Iris pigment epithelial cell (primary cell): ENCODE results near the gene THY1.

Experiments
- DNase-seq: peaks from one replicate; pipeline ENCODE4 v3.0.0-alpha.2; 2011; ENCODE audit warnings: low read depth

Gene THY1

DNA sequence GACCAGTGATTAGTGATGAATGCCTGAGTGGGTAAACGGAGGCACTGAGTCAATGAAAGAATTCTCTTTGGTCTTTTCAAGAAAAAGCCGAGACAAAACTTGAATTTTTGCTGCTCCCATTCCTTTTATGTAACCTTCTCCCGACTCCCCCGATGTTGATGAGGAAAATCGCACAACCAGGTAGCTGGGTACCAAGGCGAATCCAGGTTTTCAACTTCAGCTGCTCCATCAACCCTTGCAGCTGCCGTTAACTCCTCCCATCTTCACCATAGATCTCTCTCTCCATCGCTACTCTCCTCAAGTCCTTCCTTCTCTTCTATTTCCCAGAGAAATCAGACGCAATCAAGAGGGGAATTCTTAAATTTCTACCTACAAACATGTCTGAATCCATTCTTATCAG, 40.9 kb downstream of the THY1 start:
- DNase-seq, result no peak

DNA sequence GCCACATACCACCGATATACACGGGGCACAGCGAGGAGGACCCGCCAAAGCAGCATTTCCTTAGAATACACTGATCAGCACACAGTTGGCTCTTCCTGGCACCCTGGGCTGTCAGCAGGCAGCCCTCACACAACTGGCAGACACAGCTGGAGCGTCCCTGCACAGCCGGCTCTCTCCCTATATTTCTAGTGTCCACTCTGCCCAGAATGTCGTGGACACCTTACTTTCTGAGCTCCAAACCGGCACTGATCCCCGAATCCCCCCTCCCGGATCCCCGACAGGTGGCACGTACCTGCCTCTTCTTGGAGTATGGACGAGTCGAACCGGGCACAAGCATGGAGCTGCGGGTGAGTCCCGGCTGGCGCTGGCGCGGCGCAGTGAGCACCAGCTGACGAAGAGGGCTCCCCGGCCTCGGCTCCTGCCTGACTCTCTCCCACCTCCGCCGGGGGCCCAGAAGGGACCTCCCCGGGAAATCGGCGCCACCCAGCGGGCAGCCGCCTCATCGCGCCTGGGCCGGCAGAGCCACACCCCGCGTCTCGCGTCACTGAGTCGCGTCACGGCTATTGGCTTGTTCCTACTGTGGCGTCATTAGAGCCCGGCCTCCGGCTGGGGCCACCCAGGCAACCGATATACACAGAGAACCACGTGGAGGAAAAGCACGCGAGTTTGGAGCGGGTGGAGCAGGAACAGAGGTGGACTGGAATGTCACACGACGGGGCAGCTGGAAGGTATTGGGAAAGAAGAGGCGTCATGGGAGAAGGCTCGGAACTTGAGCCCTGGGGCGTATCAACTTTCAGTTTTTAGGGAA, 41.6 kb downstream of the THY1 start, which contains the start of gene USP2:
Gene USP2, minus strand, starts transcription at position 510 of the 808 bp plus-strand sequence. CDS start 8,210 bp downstream, outside the sequence.
- DNase-seq, result peak; percentile 94

DNA sequence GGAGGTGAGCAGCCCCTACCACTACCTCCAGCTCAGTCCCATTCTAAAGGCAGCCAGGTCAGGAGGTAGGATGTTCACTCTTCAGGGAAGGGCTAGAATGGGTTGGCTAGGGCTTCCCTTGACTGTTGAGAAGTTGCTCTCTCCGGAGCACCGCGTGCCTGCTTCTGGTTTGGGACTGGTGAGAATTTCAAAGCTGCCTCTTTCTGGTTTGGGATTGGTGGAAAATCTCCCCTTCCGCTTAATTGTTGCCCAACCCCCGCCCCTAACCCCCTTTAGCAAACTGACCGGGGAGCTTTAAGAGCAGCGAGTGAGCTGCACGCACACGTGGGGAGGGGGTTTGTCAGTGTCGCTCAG, 42.2 kb downstream of the THY1 start:
- no peak for DNase-seq

DNA sequence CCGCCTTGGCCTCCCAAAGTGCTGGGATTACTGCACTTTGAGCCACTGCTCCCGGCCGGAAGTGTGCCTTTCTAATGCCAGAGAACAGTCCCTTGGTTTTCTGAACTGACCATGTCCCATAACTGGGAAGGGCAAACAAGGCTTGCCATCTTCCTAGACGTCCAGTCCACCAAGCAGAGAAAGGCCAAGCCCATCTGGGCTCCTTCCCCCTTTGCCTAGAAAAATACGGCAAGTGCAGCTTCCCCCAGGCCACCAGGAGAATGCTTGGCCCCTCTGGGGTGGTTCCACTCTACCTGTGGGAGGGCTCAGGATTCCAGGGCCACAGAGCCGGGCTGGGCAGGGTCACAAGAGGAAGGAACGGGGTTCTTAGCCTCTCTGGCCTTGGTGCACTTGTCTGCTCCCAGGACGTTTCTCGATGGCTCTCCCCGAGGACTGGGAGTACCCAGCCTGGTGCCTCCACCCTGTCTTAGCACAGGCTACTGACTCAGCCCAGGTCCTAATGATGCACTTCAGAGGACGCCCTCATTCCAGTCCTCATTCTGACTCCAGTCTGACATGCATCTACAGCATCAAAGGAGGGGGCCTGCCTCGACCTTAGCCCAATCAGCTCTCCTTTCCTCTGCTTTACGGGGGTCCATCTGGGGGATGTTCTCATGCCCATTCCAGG, 42.7 kb downstream of the THY1 start:
- DNase-seq, result no peak

DNA sequence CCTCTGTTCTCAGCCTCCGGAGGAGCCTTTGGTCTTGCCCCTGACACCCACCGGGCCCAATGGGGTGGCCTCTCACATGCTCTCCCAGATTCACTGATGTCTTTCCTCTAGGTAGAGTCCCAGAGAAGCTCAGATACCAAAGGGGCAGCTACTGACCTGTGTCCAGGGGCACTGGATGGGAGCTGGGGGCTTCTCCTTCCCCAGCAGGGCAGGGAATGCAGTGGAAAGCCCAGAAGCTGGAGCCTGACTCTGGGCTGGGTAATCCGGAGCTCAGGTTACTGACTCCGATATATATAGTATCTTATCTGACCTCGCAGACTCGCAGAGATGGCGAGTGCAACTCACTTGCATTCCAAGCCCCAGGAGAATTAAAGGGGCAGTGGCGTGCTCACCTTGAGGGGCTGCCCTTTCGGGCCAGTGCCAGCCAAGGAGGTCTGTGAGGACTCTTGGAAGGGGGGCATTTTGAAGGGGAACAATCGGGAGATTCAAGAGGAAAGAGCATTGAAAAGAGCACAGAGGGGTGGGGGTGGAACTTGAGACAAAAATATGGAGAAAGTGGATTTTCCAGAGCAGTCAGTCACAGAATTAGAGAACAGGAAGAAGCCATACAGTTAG, 44.0 kb downstream of the THY1 start:
- DNase-seq, result no peak

DNA sequence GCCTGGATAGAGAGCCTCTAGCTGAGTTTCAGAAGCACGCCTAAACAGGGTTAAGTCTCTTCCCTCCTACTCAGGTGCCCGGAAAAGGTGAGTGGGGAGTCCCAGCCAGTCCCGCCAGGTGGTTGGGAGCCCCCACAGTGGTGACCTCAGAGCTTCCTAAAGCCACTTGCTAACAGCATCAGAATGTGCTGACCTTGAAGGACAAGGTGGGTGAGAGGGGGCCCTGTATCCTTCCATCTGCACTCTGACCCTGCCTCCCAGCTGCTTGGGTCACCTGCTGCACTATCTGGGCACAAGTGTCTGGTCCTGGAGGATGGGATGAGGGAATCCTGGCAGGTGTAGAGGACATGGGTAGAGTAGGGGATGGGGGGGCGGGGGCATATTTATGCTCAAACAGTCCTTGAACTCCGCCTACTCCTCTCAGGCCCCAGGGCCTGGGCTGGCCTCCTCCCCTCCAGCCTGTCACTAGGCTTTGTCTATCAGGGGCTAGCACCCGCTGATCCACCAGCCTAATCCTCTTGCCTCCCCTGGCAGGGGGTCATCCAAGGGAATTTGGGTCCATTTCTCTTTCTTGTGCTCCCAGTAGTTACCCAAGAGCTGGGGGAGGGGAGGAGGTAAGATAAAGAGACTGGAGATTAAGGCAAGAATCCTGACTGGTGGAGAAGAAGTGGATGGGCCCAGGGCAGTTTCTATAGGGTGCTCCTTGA, 44.9 kb downstream of the THY1 start:
- DNase-seq, result no peak

DNA sequence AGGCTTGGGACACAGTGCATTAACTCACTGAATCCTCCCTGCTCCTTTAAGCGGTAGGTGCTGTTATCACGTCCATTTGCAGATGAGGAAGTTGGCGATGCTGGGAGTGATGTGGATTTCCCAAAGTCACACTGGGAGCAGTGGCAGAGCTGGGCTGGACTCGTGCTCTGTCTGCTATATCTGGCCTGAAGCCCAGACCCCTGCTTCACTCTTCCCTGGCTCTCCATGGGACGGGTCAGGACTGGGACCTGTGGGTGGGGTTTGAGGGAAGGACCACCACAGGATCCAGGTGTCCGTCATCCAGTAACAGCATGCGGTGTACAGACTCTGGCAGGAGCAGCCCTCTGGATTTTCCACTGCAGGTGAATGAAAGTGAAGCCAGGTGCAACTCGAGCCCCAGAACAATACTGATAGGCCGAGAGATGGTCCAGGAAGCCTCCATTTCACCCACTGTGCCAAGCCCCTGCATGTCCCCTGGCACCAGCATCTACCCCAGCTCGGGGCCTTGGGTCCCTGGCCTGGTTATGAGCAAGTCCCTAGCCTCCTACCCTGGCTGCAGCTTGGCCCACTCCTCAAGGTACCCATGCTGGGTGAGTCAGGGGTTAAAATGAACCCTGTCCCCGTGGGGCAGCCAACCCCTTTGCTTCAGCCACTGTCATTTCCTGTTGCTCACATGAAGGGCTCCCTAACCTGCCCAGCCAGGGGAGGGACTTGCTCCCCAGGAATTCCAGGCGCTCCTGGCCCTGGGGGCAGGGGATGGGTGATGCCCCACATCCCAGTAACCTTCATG, 45.7 kb downstream of the THY1 start:
- no peak for DNase-seq

DNA sequence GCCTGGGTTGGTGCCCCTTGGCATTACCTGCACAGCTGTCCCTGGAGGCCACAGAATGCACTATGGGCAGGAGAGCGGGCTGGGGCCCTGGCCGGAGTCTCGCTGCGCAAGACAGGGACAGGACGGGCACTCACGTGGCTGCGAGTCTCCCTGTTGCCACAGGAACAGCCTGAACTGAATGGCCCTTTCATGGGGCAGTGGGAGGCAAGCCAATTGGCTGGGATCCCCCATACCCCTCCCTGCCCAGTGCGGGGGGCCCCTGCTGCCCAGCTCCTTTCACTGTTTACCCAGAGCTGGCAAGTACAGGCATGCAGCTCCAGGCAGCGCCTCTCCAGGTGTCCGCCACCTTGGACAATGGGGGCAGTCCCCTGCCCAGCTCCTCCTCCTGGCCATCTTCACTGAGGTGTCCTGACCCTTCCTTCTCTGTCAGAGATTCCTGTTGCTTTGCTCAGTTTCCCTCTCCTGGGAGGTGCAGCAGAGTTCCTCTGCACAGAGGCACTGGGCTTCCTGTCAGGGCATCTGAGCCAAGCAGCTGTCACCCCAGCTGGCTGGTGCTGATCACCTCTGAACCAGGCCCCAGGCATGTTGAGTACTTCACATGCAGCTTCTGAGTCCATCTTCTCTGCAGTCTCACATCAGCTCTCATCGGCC, 46.6 kb downstream of the THY1 start:
- DNase-seq, result no peak

DNA sequence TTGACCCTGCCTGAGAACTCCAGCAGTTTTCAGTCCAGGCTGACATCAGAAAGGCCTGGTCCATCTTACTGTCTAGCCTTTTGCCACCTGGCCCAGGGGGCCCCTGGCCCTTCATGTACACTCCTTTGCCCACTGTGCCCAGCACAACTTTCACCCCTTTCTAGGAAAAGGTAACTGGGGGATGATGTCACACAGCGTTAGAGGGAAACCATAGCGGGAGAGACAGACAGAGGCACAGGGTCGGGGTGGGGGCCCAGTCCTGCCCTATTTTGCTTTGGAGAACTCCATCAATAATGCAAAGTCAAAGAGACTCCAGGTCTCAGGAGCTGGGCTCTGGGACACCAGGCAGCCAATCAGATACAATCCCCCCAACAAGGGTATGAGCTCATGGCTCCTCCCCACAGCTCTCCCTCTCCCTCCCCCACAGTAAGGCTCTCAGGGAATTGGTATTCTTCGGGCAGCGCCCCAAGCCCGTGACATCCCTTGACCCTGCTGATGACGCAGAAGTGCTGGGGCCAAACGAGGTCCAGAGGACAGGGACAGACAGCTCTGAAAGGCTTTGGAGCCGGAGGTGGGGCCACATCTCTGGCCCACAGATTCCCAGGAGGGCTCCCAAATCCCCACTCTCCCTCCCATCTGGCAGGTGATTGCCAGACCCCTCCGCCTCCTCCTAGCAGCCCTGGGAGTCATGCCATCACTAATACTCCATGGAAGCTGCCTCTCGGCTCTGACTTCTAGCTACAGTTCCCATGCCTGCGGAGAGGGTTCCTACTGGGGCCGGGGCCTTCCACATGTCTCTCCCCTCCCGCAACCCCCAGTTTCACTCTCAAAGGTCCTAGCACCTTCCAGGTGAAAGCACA, 47.4 kb downstream of the THY1 start:
- peak; percentile 66 for DNase-seq

DNA sequence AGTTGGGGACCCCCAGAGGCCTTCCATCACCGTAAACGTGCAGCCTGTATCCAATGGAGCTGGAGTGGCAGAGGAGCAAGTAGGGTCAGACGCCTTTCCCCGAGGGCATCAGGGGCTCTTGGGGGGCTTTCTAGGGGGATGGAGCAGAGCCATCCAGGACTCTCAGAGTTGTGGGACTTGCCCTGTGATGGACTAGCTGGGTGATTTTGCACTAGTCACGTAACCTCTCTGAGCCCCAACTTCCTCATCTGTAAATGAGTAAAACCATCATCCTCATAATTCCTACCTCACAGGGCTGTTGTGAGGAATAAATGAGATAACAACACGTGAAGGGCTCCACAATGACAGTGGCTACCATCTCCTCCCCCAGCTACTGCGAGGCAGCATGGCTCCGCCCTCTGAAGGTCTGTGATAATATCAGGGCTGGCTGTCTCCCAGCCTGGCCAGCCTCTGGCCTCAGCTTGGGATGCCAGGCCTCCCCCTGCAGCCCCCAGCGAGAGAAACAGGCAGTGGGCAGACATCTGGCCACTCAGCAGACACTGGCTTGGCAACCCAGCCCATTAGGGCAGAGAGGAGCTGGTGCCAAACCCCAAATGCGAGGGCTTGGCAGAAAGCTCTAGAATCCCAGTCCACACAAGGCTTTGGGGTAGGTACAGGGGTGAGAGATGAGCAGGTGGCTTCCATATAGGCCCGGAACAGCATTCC, 48.2 kb downstream of the THY1 start:
- no peak for DNase-seq

DNA sequence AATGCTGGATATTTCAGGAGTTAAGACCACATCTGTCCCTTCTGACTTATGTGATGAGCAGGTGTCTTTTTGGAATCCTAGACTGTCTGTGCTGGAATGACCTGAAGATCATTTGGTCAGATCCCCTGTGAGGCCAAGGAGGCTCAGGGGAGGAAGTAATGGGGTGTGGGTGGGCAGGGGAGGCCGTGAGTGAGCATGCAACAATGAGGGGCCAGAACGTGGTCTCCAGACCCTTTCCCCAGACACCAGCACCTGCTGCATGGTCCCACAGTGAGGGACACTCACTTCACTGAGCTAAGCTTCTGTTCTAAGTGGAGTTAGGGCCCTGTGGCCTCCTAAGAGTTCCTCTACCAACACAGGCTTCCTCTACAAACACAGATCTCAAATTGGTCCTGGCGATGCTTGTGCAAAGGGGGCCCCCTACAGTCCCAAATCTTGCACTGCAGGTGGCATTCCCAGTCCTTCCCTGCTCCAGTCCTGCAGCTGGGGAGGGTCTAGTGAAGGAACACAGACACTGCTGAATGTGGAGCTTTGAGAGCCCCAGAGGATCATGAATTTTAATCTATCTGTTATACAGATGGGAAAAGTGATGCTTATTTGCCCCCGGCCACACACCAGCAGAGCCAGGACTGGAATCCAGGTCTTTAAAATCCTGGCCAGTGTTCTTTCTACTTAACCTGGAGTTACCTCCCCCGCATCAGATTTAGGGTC, 48.9 kb downstream of the THY1 start:
- DNase-seq, result peak; percentile 65

DNA sequence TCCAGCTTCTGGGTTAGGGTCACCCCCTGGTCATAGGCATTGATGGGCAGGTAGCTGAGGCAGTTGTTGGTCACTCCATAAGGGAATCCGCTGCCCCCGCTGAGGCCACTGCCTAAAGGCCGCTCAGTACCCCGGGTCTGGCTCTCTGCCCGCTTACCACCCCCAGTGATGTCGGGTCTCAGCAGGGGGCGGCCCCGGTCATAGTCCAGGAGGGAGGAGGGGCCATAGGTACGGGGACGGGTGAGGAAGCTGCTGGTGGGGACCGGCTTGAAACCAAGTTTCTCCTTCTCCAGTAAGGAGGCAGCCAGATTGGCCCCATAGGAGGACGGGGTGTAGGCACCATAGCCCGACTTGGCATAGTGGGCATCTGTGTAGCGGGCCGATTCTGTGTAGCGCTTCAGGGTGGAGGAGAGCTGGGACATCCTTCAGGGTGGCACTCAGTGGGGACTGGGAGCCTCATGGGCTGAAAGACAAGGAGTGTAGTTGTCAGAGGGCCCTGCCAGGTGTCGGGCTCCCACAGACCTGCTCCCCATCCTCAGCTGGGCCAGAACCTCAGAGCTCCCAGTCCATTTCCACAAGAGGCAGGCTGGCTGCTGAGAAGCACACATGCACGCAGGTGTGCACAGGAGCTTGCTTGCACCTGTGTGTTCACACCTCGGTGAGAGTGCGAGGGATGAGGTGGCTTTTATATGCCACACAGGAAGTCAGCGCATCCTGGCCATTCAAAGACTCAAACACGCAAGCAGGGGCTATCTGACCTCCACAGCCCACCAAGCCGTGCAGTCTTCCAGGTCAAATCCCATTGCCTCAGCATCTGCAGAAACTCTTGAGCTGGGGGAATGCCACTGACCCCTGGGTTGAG, 49.7 kb downstream of the THY1 start:
- no peak for DNase-seq

DNA sequence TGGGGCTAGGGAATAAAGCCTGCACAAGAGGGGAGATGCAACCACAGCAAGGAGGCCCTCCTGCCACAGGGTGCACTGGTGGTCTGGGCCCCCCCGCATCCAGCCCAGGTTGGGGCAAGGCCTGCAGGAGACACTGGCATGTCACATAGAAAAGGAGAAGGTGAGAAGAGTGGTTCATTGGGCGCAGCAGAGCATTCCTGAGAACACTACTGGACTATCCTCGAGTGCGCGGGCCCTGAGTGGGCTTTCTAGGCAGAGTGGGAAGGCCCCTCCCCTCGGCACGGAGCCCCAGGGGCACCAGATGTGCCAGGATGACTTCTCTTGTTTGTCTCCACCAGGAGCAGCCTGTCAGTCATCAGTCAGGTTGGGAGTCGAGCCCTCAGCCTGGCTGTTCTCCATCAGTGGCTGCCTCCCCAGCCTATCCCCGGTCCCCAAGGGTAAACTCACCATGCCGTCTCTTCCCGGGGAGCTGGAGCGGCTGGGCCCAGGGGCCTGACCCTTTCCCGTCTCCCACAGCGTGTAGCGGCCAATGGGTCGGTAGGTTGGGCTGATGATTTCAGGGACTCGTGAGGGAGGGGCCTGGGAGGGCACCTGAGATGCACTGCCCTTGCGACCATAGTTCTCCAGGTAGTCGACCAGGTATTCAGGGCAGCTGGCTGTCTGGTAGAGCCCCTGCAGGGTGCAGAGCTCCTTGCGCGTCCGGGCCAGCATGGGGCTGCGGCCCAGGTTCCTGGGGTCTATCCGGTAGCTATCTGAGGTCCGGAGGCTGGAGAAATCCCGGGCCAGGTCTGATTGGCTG, 50.5 kb downstream of the THY1 start:
- DNase-seq, result no peak

DNA sequence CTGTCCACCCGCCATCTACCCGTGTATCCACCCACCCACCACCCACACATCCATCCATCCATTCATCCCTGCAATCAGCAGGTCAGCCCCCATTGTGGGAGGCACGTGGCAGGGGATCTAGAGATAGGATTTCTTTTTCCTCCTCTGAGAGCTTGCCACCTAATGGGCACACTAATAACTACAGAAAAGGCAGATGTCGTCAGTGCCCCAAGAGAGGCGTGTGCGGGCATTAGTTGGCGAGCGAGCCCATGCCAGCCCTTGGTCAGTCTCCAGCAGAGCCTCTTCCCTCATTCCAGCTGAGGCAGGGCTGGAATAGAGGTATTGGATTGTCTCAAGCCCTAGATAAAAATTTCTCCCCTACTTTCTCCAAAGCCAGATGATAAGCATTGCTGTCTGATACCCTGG, 51.2 kb downstream of the THY1 start:
- DNase-seq, result no peak

DNA sequence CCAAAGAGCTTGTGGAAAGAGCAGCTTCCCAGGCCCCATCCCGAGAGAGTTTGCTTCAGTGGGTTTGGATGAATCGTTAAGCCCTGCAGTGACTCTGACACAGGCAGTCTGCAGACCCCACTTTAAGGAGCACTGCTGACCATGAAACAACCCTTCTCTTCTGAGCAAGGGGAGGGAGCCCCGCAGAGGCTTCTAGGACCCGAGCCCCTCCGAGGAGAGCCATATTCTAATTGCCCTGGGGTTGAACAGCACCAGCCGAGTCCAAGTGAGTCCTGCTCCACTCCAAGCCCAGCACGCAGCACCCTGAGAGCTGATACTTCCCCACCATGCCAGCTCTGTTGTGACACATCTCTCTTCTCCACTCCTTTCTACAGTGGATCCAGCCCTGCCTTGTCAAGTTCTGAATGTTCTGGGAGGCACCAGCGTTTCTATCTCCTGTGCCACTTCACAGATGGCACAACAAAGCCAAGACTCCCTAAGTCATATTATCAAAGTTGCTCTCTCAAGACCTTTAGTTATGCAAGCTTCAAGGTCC, 51.8 kb downstream of the THY1 start:
- no peak for DNase-seq

DNA sequence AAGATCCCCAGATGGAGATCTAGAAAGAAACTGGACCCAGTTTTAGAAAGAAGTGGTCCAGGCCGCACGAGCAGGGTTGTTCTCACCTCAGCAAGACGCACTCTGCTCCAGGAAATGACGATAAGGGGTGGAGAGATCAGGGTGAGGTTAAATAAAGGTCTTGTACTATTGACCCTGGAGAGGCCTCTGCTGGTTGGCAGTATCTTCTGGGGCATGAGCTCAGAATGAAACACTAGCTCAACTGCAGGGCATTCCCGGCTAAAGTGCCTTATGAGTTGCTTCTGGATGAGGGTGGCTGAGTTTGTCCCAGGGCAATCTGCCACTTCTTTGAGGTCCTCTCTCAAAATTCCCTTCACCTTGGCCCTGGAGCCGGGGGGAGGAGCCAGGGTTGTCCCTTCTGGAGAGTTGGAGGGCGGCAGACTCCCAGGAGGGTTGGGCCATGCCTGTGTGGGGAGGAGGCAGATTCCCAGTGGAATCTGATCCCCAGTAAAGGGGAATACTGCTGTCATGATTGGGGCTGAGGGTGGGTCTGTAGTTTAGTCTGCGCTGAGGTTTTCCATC, 52.4 kb downstream of the THY1 start:
- no peak for DNase-seq
